Brain microvascular endothelial cell (primary cell): ENCODE results near the gene CCR5.
"Not testable (repeated sequence)": the region's sequence is repeated elsewhere in the genome, so short reads cannot be mapped to it uniquely, and the experiment has no call there.

Experiments used
- DNase-seq: peaks from one replicate; pipeline ENCODE4 v3.0.0-alpha.2; 2020
- H3K27ac ChIP-seq: fragments of 250-450 bp; sonication (Bioruptor Pico); 2 replicates; pipeline ENCODE4 v1.5.1; 2020; ENCODE audit warnings: mild to moderate bottlenecking, moderate library complexity
- H3K27me3 ChIP-seq: fragments of 250-450 bp; sonication (Bioruptor Pico); replicated peaks from 2 replicates; pipeline ENCODE4 v1.5.1; 2020; ENCODE audit warnings: mild to moderate bottlenecking
- H3K36me3 ChIP-seq: fragments of 250-450 bp; sonication (Bioruptor Pico); replicated peaks from 2 replicates; pipeline ENCODE4 v1.5.1; 2020; ENCODE audit warnings: mild to moderate bottlenecking
- H3K4me3 ChIP-seq: 2 replicates; pipeline ENCODE4 v1.5.1; 2011; ENCODE audit warnings: low read depth, mild to moderate bottlenecking, control low read depth, low read length, moderate library complexity
- in situ Hi-C: cut with HindIII; loops from 2 replicates; pipeline ENCODE4 v1.10.0; 2017; ENCODE audit warnings: low sequenced_read_pairs, low pct_ligation_motif_present
- TF ChIP-seq, protein P1 (sequence below): IDR thresholded peaks from 2 replicates; pipeline ENCODE4 v1.5.1; 2011; ENCODE audit warnings: low read depth, mild to moderate bottlenecking, moderate library complexity, low read length, control low read depth, inconsistent platforms; ENCODE audit errors: missing control alignments

Gene CCR5

GRCh38 chr3:46399098-46399497 lies 28.4 kb downstream of the CCR5 start:
- no peaks in the 10 kb centered on the region for H3K36me3 ChIP-seq
- H3K27me3 ChIP-seq, result no peaks in the 10 kb centered on the region
- no peak overlapping the region for H3K27ac ChIP-seq
- TF ChIP-seq, protein P1, sequence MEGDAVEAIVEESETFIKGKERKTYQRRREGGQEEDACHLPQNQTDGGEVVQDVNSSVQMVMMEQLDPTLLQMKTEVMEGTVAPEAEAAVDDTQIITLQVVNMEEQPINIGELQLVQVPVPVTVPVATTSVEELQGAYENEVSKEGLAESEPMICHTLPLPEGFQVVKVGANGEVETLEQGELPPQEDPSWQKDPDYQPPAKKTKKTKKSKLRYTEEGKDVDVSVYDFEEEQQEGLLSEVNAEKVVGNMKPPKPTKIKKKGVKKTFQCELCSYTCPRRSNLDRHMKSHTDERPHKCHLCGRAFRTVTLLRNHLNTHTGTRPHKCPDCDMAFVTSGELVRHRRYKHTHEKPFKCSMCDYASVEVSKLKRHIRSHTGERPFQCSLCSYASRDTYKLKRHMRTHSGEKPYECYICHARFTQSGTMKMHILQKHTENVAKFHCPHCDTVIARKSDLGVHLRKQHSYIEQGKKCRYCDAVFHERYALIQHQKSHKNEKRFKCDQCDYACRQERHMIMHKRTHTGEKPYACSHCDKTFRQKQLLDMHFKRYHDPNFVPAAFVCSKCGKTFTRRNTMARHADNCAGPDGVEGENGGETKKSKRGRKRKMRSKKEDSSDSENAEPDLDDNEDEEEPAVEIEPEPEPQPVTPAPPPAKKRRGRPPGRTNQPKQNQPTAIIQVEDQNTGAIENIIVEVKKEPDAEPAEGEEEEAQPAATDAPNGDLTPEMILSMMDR, result no peak
- no peak for DNase-seq
- in situ Hi-C loops, result no loop called here
- no peak overlapping the region for H3K4me3 ChIP-seq

DNA sequence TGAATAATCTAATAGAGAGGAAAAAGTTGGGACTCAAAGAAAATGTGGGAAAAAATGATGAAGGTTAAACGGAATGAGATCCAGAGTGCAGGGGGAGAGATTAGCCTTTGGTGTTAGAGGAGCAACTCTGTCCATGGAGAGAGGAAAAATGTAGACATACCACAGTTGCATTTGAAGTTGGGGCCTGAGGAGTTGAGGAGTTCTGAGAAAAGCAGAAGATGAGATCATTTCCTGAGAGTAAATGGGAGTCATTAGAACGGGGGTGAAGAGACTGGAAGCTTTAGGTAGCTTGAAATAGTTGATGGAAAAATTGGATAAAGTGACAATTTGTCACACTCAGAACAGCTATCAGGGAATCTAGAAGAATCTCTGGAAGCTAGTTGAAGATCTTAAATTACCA lies 28.8 kb downstream of the CCR5 start:
- Histone ChIP-seq H3K4me3 (no peak overlapping the region), H3K27ac (no peak overlapping the region), H3K27me3 (no peaks in the 10 kb centered on the region), H3K36me3 (no peaks in the 10 kb centered on the region)
- DNase-seq, result no peak
- in situ Hi-C loops, result no loop called here
- TF ChIP-seq, protein P1, result no peak

- Histone ChIP-seq H3K4me3 (no peak overlapping the region), H3K36me3 (no peaks in the 10 kb centered on the region), H3K27me3 (no peaks in the 10 kb centered on the region), H3K27ac (peak overlapping the region; percentile 51)
- TF ChIP-seq, protein P1, result no peak
- DNase-seq, result peak; percentile 90
- in situ Hi-C loops, result no loop called here
These were observed 29.4 kb downstream of the CCR5 start for GRCh38 chr3:46400000-46400734.

- no peak for DNase-seq
- in situ Hi-C loops, result no loop called here
- TF ChIP-seq, protein P1, result no peak
These were observed 30.1 kb downstream of the CCR5 start for GRCh38 chr3:46400846-46401245.

DNA sequence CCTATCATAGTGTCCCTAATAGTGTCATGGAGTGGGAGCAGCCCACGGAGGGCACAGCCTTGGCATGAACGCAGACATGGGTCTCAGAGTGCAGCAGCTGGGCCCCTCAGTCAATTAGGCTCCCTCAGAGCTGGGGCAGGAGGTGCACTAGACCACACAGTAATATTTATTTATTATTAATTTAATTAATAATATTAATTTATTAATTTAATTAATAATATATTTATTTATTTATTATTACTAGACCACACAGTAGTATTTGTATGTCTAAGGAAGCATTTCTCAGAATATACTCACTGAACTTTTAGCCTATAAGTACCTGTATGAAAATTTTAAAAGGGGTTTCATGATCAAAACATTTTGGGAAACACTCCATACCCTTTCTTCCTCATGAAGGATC lies 30.8 kb downstream of the CCR5 start:
- Histone ChIP-seq H3K4me3 (no peak overlapping the region), H3K36me3 (no peaks in the 10 kb centered on the region), H3K27me3 (no peaks in the 10 kb centered on the region), H3K27ac (no peak overlapping the region)
- DNase-seq, result no peak
- TF ChIP-seq, protein P1, result no peak
- in situ Hi-C loops, result no loop called here

More at GRCh38 chr3:46400846-46401245, 30.1 kb downstream of the CCR5 start:
- Histone ChIP-seq H3K27ac (no peak overlapping the region), H3K27me3 (no peaks in the 10 kb centered on the region), H3K36me3 (no peaks in the 10 kb centered on the region), H3K4me3 (no peak overlapping the region)

GRCh38 chr3:46402902-46403301 lies 32.2 kb downstream of the CCR5 start:
- H3K36me3 ChIP-seq, H3K4me3 ChIP-seq, H3K27me3 ChIP-seq, H3K27ac ChIP-seq, DNase-seq, in situ Hi-C loops: not testable (repeated sequence)
